GM12878 (cell line): ENCODE data around the gene TOP2A.

ENCODE experiments used
- CHD2 ChIP-seq: IDR thresholded peaks from 2 replicates; pipeline ENCODE4 v1.6.1; 2011; ENCODE audit warnings: low read depth, low read length, improper control_type of control experiment, borderline replicate concordance
- CTCF ChIP-seq, 3 experiments: IDR thresholded peaks in 2 of 3; conservative IDR thresholded peaks in 1 of 3; 2 replicates each; pipeline ENCODE4 v1.5.1; 2011; ENCODE audit warnings: low read depth in 3 of 3, low read length in 3 of 3, mild to moderate bottlenecking in 3 of 3, control low read depth in 2 of 3, moderate library complexity in 2 of 3, inconsistent platforms in 1 of 3, mixed read lengths in 1 of 3; ENCODE audit not compliant: control insufficient read depth in 2 of 3, insufficient read depth in 1 of 3; ENCODE audit errors: extremely low read depth in 1 of 3
- EP300 ChIP-seq, 2 experiments: fragments of 150-350 bp in 1 of 2; IDR thresholded peaks; 2 replicates each; pipeline ENCODE4 v1.6.1; 2011 to 2012; ENCODE audit warnings: low read depth in 2 of 2, low read length in 2 of 2, borderline replicate concordance in 1 of 2, improper control_type of control experiment in 1 of 2, inconsistent platforms in 1 of 2; ENCODE audit not compliant: control insufficient read depth in 1 of 2
- FOS ChIP-seq: IDR thresholded peaks from 3 replicates; pipeline ENCODE4 v1.6.1; 2011; ENCODE audit warnings: borderline replicate concordance; ENCODE audit not compliant: insufficient read length; ENCODE audit errors: extremely low read depth
- FOXM1 ChIP-seq: IDR thresholded peaks from 2 replicates; pipeline ENCODE4 v1.6.1; 2012; ENCODE audit warnings: low read depth, mild to moderate bottlenecking, inconsistent platforms, low read length, moderate library complexity
- MXI1 ChIP-seq: fragments of 150-350 bp; IDR thresholded peaks from 2 replicates; pipeline ENCODE4 v1.6.1; 2011; ENCODE audit warnings: low read depth, mild to moderate bottlenecking, inconsistent platforms, low read length, improper control_type of control experiment
- POLR2A ChIP-seq: IDR thresholded peaks from 2 replicates; pipeline ENCODE4 v1.6.1; 2011; ENCODE audit warnings: low read depth, mild to moderate bottlenecking, low read length
- RAD21 ChIP-seq: IDR thresholded peaks from 2 replicates; pipeline ENCODE4 v1.6.1; 2011; ENCODE audit warnings: mild to moderate bottlenecking, low read depth, low read length, moderate library complexity; ENCODE audit not compliant: insufficient read depth
- REST ChIP-seq: IDR thresholded peaks from 2 replicates; pipeline ENCODE4 v1.6.1; 2012; ENCODE audit warnings: mild to moderate bottlenecking, low read depth, low read length
- TARDBP ChIP-seq: IDR thresholded peaks from 2 replicates; pipeline ENCODE4 v1.6.1; 2016; ENCODE audit warnings: borderline replicate concordance
- TCF7 ChIP-seq: IDR thresholded peaks from 2 replicates; pipeline ENCODE4 v1.6.1; 2014; ENCODE audit warnings: antibody characterized with exemption, borderline replicate concordance
- USF2 ChIP-seq: IDR thresholded peaks from 2 replicates; pipeline ENCODE4 v1.6.1; 2011; ENCODE audit warnings: low read depth, low read length, improper control_type of control experiment, borderline replicate concordance
- ZZZ3 ChIP-seq: IDR thresholded peaks from 2 replicates; pipeline ENCODE4 v1.6.1; 2011; ENCODE audit warnings: low read depth; ENCODE audit not compliant: control insufficient read depth, insufficient read length

GRCh38 chr17:40411821-40412220 lies 5.9 kb downstream of the TOP2A start:
- no peak for TF ChIP-seq ZZZ3
- TF ChIP-seq CTCF (IDR thresholded peaks at IDR 0.05 in 2 of 3, conservative IDR thresholded peaks at IDR 0.05 in 1 of 3; ENCODE audit: control insufficient read depth in 2 of 3, extremely low read depth in 1 of 3, insufficient read depth in 1 of 3, low read depth in 3 of 3, low read length in 3 of 3) = no peak
- no peak for TF ChIP-seq CHD2
- TF ChIP-seq FOXM1 = no peak
- no peak for TF ChIP-seq FOS
- TF ChIP-seq POLR2A = no peak
- no peak for TF ChIP-seq REST
- TF ChIP-seq EP300 (IDR thresholded peaks at IDR 0.05; ENCODE audit: borderline replicate concordance in 1 of 2, control insufficient read depth in 1 of 2, low read depth in 2 of 2, low read length in 2 of 2) = no peak
- TF ChIP-seq TARDBP = no peak
- TF ChIP-seq MXI1 = no peak
- no peak for TF ChIP-seq USF2
- no peak for TF ChIP-seq TCF7
- TF ChIP-seq RAD21 = no peak
